IPS DF 6.9 (cell line): Measurements from ENCODE around the gene ZSWIM6.

Source experiments
- DNase-seq: peaks from one replicate; pipeline ENCODE4 v3.0.0-alpha.2; 2013; ENCODE audit warnings: low read depth, low spot score
- H3K27ac ChIP-seq: one replicate; pipeline ENCODE4 v1.5.1; 2013; ENCODE audit warnings: low read length, control low read depth
- H3K27me3 ChIP-seq: 2 replicates; pipeline ENCODE4 v1.6.1; 2013; ENCODE audit warnings: mild to moderate bottlenecking, low read length; ENCODE audit not compliant: control insufficient read depth, insufficient read depth
- H3K36me3 ChIP-seq: 2 replicates; pipeline ENCODE4 v1.6.1; 2013; ENCODE audit warnings: low read length; ENCODE audit not compliant: control insufficient read depth, insufficient read depth
- H3K4me1 ChIP-seq: 2 replicates; pipeline ENCODE4 v1.6.1; 2013; ENCODE audit warnings: low read length; ENCODE audit not compliant: control insufficient read depth, insufficient read depth
- H3K4me3 ChIP-seq: 2 replicates; pipeline ENCODE4 v1.5.1; 2013; ENCODE audit warnings: mild to moderate bottlenecking, low read length
- H3K9me3 ChIP-seq: 2 replicates; pipeline ENCODE4 v1.6.1; 2013; ENCODE audit warnings: low read length, inconsistent platforms; ENCODE audit not compliant: control insufficient read depth, insufficient read depth
- whole genome bisulfite sequencing: extraction: QIAGEN DNeasy Blood & Tissue Kit; methylation state at CpG from one replicate; pipeline ENCODE4 v1.1.7; 2013; ENCODE audit warnings: mixed read lengths, missing lambda C conversion rate; ENCODE audit not compliant: insufficient read length, insufficient coverage; 5-methylcytosine and 5-hydroxymethylcytosine counted together

The ZSWIM6 gene

GRCh38 chr5:61348447-61348846 is 16.4 kb downstream of the ZSWIM6 start:
- WGBS, result no CpG with 5 or more reads among the region's 2 CpGs
- Histone ChIP-seq H3K36me3 (no peaks in the 10 kb centered on the region), H3K4me1 (no peaks in the 10 kb centered on the region; the same call in 1 of the 2 replicates), H3K27me3 (no peaks in the 10 kb centered on the region), H3K27ac (no peak overlapping the region), H3K9me3 (no peaks in the 10 kb centered on the region), H3K4me3 (no peak overlapping the region)
- no peak for DNase-seq

- DNase-seq, result no peak
- Histone ChIP-seq H3K27me3 (no peaks in the 10 kb centered on the region), H3K4me3 (no peak overlapping the region), H3K36me3 (no peaks in the 10 kb centered on the region), H3K9me3 (no peaks in the 10 kb centered on the region), H3K27ac (no peak overlapping the region), H3K4me1 (no peaks in the 10 kb centered on the region; the same call in 1 of the 2 replicates)
Observed at GRCh38 chr5:61349935-61350334, 17.9 kb downstream of the ZSWIM6 start.

GRCh38 chr5:61350535-61350934 is 18.5 kb downstream of the ZSWIM6 start:
- no CpG with 5 or more reads among the region's 4 CpGs for WGBS
- H3K9me3 ChIP-seq, result no peaks in the 10 kb centered on the region

GRCh38 chr5:61351733-61352132 is 19.7 kb downstream of the ZSWIM6 start:
- Histone ChIP-seq H3K4me1 (no peaks in the 10 kb centered on the region; the same call in 1 of the 2 replicates), H3K27ac (no peak overlapping the region), H3K36me3 (no peaks in the 10 kb centered on the region), H3K9me3 (no peaks in the 10 kb centered on the region), H3K27me3 (no peaks in the 10 kb centered on the region), H3K4me3 (no peak overlapping the region)
- WGBS, result no CpG with 5 or more reads among the region's 2 CpGs
- DNase-seq, result no peak

More at GRCh38 chr5:61350535-61350934, 18.5 kb downstream of the ZSWIM6 start:
- no peak for DNase-seq
- no peaks in the 10 kb centered on the region for H3K36me3 ChIP-seq
- no peak overlapping the region for H3K4me3 ChIP-seq
- H3K27me3 ChIP-seq, result no peaks in the 10 kb centered on the region
- no peak overlapping the region for H3K27ac ChIP-seq
- H3K4me1 ChIP-seq, result no peaks in the 10 kb centered on the region; the same call in 1 of the 2 replicates

- Histone ChIP-seq H3K36me3 (no peaks in the 10 kb centered on the region), H3K4me1 (no peaks in the 10 kb centered on the region), H3K9me3 (no peaks in the 10 kb centered on the region), H3K27me3 (no peaks in the 10 kb centered on the region), H3K27ac (no peak overlapping the region), H3K4me3 (no peak overlapping the region)
- DNase-seq, result no peak
Observed at GRCh38 chr5:61352180-61352579, 20.1 kb downstream of the ZSWIM6 start.

- Histone ChIP-seq H3K27ac (no peak overlapping the region), H3K9me3 (no peaks in the 10 kb centered on the region), H3K4me3 (no peak overlapping the region), H3K27me3 (no peaks in the 10 kb centered on the region), H3K4me1 (no peaks in the 10 kb centered on the region), H3K36me3 (no peaks in the 10 kb centered on the region)
- WGBS, result no CpG with 5 or more reads among the region's 3 CpGs
- no peak for DNase-seq
Observed at GRCh38 chr5:61352612-61353156, 20.6 kb downstream of the ZSWIM6 start.

- no peak for DNase-seq
- H3K27ac ChIP-seq, result no peak overlapping the region
- H3K4me1 ChIP-seq, result no peaks in the 10 kb centered on the region; the same call in 1 of the 2 replicates
- no peaks in the 10 kb centered on the region for H3K9me3 ChIP-seq
- H3K36me3 ChIP-seq, result no peaks in the 10 kb centered on the region
- no peak overlapping the region for H3K4me3 ChIP-seq
- WGBS, result no CpG with 5 or more reads among the region's 1 CpG
- no peaks in the 10 kb centered on the region for H3K27me3 ChIP-seq
Observed at GRCh38 chr5:61353293-61353692, 21.2 kb downstream of the ZSWIM6 start.

GRCh38 chr5:61354199-61354598 is 22.1 kb downstream of the ZSWIM6 start:
- Histone ChIP-seq H3K27ac (no peak overlapping the region), H3K27me3 (no peaks in the 10 kb centered on the region), H3K9me3 (no peaks in the 10 kb centered on the region), H3K4me3 (no peak overlapping the region), H3K36me3 (no peaks in the 10 kb centered on the region), H3K4me1 (no peaks in the 10 kb centered on the region; the same call in 1 of the 2 replicates)
- WGBS, result no CpG with 5 or more reads among the region's 2 CpGs
- DNase-seq, result no peak

- no peak overlapping the region for H3K4me3 ChIP-seq
- no peak for DNase-seq
- WGBS, result no CpG with 5 or more reads among the region's 2 CpGs
- H3K36me3 ChIP-seq, result no peaks in the 10 kb centered on the region
- H3K9me3 ChIP-seq, result no peaks in the 10 kb centered on the region
- H3K4me1 ChIP-seq, result peaks cover 2% of the 10 kb centered on the region; the same call in 1 of the 2 replicates
- H3K27me3 ChIP-seq, result no peaks in the 10 kb centered on the region
- H3K27ac ChIP-seq, result no peak overlapping the region
Observed at GRCh38 chr5:61357745-61358144, 25.7 kb downstream of the ZSWIM6 start.

GRCh38 chr5:61362796-61363368 is 30.8 kb downstream of the ZSWIM6 start:
- H3K27ac ChIP-seq, result no peak overlapping the region
- no peaks in the 10 kb centered on the region for H3K36me3 ChIP-seq
- peaks cover 2% of the 10 kb centered on the region; the same call in 1 of the 2 replicates for H3K4me1 ChIP-seq
- no CpG with 5 or more reads among the region's 2 CpGs for WGBS
- no peak for DNase-seq
- H3K4me3 ChIP-seq, result no peak overlapping the region
- H3K9me3 ChIP-seq, result no peaks in the 10 kb centered on the region
- H3K27me3 ChIP-seq, result no peaks in the 10 kb centered on the region
